GM18498 (cell line): ENCODE data around the gene UTP15.
A peak's percentile ranks its signal among the peaks of the same experiment; 100 is the strongest.

Source experiments
- ATAC-seq: cut with Tn5 transposase; IDR thresholded peaks from one replicate; pipeline ENCODE4 v1.9.1; 2021; ENCODE audit warnings: mild to moderate bottlenecking, moderate library complexity; ENCODE audit not compliant: unreplicated experiment

Gene UTP15

DNA sequence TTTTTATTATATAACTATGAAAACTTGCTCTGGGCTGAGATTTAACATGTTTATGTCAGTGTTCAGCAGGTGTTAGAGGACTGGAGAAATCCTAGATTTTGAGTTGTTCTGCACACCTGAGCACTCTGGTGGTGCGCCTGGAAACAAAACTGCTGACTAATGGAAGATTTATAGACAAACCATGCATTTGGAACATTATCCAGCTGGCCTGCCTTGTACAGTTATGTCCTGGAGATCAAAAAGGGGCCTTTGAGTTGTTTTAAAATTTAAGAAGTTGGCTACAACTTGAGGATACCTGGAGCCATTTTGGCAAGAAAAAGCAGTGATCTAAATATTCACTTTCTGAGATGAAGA, 54.8 kb downstream of the UTP15 start:
- no peak for ATAC-seq

DNA sequence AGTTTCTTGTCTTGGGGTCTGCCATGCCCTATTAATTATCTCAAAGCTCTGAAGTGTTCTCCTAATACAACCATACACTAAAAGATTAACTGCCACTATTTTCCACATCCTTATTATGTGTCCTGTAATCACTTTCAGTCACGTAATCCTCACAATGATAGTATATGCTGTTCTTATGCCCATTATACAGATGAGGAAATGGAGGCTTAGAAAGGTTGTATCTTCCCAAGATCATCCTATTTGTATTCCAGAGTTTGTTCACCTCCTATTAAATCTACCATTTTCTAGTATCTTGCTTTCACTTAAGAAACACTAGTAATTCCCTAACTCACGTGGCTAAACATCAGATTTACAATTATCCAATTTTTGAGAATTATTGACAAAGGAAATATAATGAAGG, 57.5 kb downstream of the UTP15 start:
- ATAC-seq, result no peak

- no peak for ATAC-seq
These were observed 58.4 kb downstream of the UTP15 start for GRCh38 chr5:73623901-73624404.

DNA sequence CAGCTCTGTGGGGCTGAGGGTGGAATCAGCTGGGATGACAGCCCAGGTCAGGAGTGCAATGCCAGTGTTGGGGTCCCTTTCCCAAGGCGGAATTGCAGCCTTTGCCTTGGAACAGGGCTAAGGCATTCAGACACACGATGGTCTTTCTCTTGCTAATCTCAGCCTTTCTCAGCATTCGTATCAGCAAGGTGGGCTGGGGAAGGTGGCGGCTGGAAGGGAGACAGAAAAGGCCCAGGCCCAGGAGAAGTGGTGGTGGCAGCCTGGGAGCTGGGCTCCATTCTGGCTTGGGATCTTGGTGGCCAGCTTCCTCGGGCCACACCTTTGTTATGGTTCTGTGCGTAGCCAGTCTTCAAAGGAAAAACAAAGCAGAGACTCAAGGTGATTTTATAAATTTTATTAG, 59.3 kb downstream of the UTP15 start:
- ATAC-seq, result no peak

DNA sequence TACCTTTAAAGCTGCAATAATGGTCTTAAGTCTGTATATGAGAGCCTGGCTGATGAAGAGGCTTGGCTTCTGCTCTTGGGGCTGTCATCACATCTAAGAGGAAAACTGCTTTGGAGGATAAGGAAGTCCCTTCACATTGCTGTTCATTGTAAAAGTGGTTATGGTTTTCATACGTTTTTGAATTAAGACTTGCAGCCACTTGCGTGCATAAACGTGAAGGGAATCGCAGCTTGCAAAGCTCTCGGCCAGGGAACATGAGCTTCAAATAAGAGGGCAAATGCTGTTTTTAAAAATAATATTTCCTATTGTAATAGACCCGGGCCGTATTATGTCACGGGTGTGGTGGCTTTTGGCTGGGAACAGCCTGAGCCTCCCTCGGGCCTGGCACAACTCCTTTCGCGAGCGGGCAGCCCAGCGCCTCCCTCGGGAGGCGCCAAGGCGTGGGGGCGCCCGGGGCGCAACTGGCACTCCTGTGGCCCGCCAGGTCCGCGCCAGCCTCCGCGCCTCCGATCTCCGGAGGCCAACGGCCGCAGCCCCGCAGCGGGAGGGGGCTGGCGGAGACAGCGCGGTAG, 59.9 kb downstream of the UTP15 start:
- ATAC-seq, result no peak

DNA sequence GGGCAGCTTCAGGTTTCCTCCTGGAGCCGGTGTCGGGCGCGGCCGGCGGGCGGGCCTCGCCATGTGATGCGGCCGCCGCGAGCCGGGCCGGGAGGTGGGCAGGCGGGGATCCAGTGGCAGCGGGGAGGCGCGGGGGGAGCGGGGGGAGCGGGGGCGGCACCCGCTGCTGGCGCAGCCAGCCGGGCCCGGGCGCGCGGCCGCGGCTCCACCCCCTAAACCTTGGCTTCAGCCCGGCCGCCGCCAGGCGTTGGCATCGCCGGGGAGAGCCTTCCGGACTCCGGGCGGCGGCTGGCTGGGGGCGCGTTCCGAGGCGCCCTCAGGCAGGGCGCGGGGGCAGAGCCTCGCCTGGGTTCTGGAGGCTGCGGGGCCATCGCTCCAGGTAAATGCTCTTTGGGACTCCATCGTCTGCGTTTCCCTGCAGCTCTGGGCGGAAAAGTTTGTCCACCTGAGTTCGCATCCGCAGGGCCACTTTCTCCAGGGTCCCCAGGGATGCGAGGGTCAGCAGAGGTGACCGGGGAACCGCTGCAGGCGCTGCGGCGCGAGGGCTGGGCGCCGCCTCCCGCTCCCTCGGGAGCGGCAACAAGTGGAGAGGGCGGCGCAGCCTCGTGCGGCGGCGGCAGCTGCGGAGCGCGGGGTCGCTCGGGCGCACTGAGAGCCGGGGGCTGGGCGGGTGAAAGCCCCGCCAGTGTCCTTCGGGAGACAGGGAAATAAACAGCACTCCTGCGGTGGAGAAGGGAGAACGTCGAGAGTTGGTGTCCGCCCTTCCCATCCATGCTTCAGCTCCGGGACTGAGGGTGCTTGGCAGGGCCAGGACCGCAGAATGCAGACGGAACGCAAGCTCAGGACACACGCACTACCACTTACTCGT, 60.6 kb downstream of the UTP15 start, which contains the start of gene ARHGEF28:
ARHGEF28 (plus strand) TSS at position 253 of the 868 bp plus-strand sequence. CDS start 58,656 bp downstream, outside the sequence.
- peak; percentile 90 for ATAC-seq

GRCh38 chr5:73626814-73627313, 61.3 kb downstream of the UTP15 start:
- no peak for ATAC-seq

DNA sequence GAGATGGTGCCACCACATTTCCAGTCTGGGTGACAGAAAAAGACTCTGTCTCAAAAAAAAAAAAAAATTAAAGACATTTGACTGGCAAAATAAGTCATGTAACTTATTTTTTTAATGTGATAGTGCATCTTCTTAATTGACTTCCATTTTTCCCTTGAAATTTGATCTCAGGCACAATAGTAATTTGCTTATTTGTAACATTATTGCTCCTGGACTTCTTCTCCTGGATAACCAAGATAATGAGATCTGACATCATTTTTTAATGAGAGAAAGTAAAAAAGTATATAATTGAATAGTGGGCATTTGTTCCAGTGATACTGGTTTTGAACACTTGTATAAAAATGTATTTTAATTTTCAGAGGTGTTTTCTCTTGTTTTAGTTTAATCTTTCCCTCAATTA, 63.9 kb downstream of the UTP15 start:
- no peak for ATAC-seq

DNA sequence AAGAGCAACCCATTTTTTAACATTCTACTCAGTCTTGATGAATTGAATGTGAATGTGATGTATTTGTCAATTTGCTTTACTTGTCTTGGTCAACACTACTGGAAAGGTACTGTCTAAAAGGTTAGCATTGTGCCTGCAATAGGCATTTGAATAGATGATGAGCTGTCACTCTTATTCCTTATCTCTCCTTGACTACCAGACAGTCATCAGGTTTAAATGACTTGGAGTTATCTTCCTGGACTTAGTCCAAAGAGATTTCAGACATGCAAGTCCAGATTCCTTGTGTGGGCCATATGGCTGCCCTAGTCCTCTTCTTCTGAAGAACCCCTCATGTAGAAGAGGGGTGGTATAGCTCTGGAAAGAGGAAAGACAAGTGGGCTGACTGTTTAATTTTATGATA, 65.2 kb downstream of the UTP15 start:
- ATAC-seq, result no peak

DNA sequence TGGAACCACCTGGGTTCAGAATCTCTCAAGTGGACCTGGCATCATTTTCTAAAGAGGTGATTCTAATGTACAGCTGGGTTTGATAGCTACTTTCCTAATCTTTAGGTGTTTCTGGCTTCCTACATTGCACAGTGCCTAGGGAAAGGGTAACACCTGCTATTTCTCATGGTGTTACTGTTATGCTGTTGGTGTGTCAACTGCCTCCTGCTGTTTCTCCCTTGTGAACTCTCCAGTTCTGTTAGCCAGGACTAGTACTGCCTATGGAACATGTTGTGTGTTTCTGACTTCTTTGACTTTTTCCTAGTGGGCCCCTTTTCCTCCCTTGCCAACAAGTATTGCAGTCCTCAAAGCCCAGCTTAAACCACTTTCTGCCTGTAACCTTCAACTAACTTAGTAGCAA, 66.0 kb downstream of the UTP15 start:
- ATAC-seq, result no peak
